Measurements from ENCODE around the gene ARID1B. TPM values are rescaled to one million over a fixed set of nuclear protein-coding genes. Genes with fewer than 3 reads are reported as not detected.

Gene ARID1B
- total and polyA plus RNA-seq, 2 of the 4 experiments (the other 2 are of a cell fraction): 14.5 to 20.1 TPM

GRCh38 chr6:157235600-157236039, 458.4 kb downstream of the ARID1B start:
- no peak overlapping the region for H3K4ac ChIP-seq (ENCODE audit: low read depth, low read length)
- DNase-seq (peak; percentile 33), ATAC-seq (ENCODE audit: low read depth) (peak; percentile 87)
- intact Hi-C loops (cut with micrococcal nuclease): no loop called here
- CTCF ChIA-PET: interaction anchor here (1.0 to 1.9 kb wide), 4 partner anchors 9 to 174 kb away, joined by 3 to 5 read pairs (median 4); no protein-coding TSS in a partner anchor
- POLR2A ChIA-PET (ENCODE audit: unreplicated experiment): no interaction called here
- no peak overlapping the region for H2BK15ac ChIP-seq (ENCODE audit: low read depth, low read length)
- in situ Hi-C loops (cut with MboI; ENCODE audit: low sequenced_read_pairs): no loop called here
- H2BK120ac ChIP-seq (ENCODE audit: low read depth, low read length): no peak overlapping the region
- H3K9me1 ChIP-seq (ENCODE audit: insufficient read depth, low read length): no peaks in the 10 kb centered on the region
- H3K56ac ChIP-seq (ENCODE audit: extremely low read depth, insufficient read depth, low read length): no peak overlapping the region
- H2AK9ac ChIP-seq (replicated peaks; ENCODE audit: low read depth, low read length, poor library complexity): peak overlapping the region; percentile 65
- H2AFZ ChIP-seq (replicated peaks; ENCODE audit: low read length, poor library complexity): peak overlapping the region; percentile 91
- no peak overlapping the region for H2AK5ac ChIP-seq (ENCODE audit: low read depth, low read length)
- H3K9me3 ChIP-seq (ENCODE audit: control insufficient read depth, insufficient read depth, low read length): no peaks in the 10 kb centered on the region
- H3K14ac ChIP-seq (replicated peaks; ENCODE audit: low read depth, low read length): no peak overlapping the region
- peaks cover 3% of the 10 kb centered on the region for H3K4me1 ChIP-seq (ENCODE audit: control insufficient read depth, insufficient read depth, low read length)
- TF ChIP-seq, protein P1, sequence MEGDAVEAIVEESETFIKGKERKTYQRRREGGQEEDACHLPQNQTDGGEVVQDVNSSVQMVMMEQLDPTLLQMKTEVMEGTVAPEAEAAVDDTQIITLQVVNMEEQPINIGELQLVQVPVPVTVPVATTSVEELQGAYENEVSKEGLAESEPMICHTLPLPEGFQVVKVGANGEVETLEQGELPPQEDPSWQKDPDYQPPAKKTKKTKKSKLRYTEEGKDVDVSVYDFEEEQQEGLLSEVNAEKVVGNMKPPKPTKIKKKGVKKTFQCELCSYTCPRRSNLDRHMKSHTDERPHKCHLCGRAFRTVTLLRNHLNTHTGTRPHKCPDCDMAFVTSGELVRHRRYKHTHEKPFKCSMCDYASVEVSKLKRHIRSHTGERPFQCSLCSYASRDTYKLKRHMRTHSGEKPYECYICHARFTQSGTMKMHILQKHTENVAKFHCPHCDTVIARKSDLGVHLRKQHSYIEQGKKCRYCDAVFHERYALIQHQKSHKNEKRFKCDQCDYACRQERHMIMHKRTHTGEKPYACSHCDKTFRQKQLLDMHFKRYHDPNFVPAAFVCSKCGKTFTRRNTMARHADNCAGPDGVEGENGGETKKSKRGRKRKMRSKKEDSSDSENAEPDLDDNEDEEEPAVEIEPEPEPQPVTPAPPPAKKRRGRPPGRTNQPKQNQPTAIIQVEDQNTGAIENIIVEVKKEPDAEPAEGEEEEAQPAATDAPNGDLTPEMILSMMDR (conservative IDR thresholded peaks at IDR 0.05; ENCODE audit: low read depth, low read length): peak; percentile 58
- TF ChIP-seq CHD1 (IDR thresholded peaks at IDR 0.05; ENCODE audit: low read depth, low read length) (no peak), ELK1 (IDR thresholded peaks at IDR 0.05; ENCODE audit: borderline replicate concordance, low read depth, low read length) (no peak), CEBPB (IDR thresholded peaks at IDR 0.05; ENCODE audit: low read depth, low read length) (no peak), RAD21 (IDR thresholded peaks at IDR 0.05; ENCODE audit: low read length) (peak; percentile 34; the same call in 1 of the 2 replicates), MAZ (IDR thresholded peaks at IDR 0.05; ENCODE audit: borderline replicate concordance, low read depth, low read length) (peak; percentile 29; the same call in 1 of the 2 replicates), FOS (IDR thresholded peaks at IDR 0.05; ENCODE audit: low read depth, low read length) (no peak), MAFK (IDR thresholded peaks at IDR 0.05; ENCODE audit: low read depth, low read length) (no peak), POLR2A (IDR thresholded peaks at IDR 0.05; ENCODE audit: low read depth, low read length) (no peak), BHLHE40 (IDR thresholded peaks at IDR 0.05; ENCODE audit: low read depth, low read length) (0 out of 2 replicates have a peak, but pooled peaks have one; percentile 6), RFX5 (IDR thresholded peaks at IDR 0.05; ENCODE audit: low read depth, low read length) (no peak), SMC3 (IDR thresholded peaks at IDR 0.05; ENCODE audit: low read depth, low read length) (no peak), RCOR1 (IDR thresholded peaks at IDR 0.05; ENCODE audit: insufficient replicate concordance, low read length) (no peak), NFE2L2 (IDR thresholded peaks at IDR 0.05; ENCODE audit: low read depth, low read length) (no peak), MXI1 (IDR thresholded peaks at IDR 0.05; ENCODE audit: borderline replicate concordance, low read depth, low read length) (no peak)
- TF ChIP-seq, protein P2, sequence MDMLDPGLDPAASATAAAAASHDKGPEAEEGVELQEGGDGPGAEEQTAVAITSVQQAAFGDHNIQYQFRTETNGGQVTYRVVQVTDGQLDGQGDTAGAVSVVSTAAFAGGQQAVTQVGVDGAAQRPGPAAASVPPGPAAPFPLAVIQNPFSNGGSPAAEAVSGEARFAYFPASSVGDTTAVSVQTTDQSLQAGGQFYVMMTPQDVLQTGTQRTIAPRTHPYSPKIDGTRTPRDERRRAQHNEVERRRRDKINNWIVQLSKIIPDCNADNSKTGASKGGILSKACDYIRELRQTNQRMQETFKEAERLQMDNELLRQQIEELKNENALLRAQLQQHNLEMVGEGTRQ (IDR thresholded peaks at IDR 0.05; ENCODE audit: low read depth, low read length): no peak
- H4K8ac ChIP-seq (ENCODE audit: low read depth in 2 of 2, low read length in 2 of 2): no peak overlapping the region
- no peak overlapping the region for H3K27ac ChIP-seq (ENCODE audit: insufficient read depth, low read length)
- dilution Hi-C loops (cut with HindIII; ENCODE audit: low sequenced_read_pairs, unreplicated experiment): no loop called here
- H2BK5ac ChIP-seq (ENCODE audit: low read depth, low read length, poor library complexity, severe bottlenecking): no peak overlapping the region
- H3K36me3 ChIP-seq (ENCODE audit: control insufficient read depth, insufficient read depth, low read length): no peaks in the 10 kb centered on the region
- no TSS peak for BruUV-seq (replicated peaks)
- 20% methylated on average over 1 of the region's 28 CpGs; no CpG with 5 or more reads in 1 of the 2 experiments for WGBS, 2 experiments (ENCODE audit: extremely low coverage in 2 of 2, insufficient read length in 1 of 2)
- peak overlapping the region; percentile 80 for H3K4me2 ChIP-seq (ENCODE audit: low read depth, low read length)
- H3K9ac ChIP-seq (ENCODE audit: low read depth, low read length): no peak overlapping the region
- H4K20me1 ChIP-seq (ENCODE audit: insufficient read depth, low read length): no peaks in the 10 kb centered on the region
- no peak overlapping the region for H3K18ac ChIP-seq (ENCODE audit: low read depth, low read length)
- H2BK20ac ChIP-seq (ENCODE audit: low read depth, low read length): no peak overlapping the region
- peaks cover 44% of the 10 kb centered on the region for H3K27me3 ChIP-seq (ENCODE audit: control insufficient read depth, insufficient read depth, low read length)
- H3K4me3 ChIP-seq (ENCODE audit: insufficient read depth, low read depth, low read length): peak overlapping the region; percentile 40
- no peak overlapping the region for H4K91ac ChIP-seq (ENCODE audit: insufficient read depth, low read depth, low read length)
- H3K23ac ChIP-seq (ENCODE audit: low read depth, low read length): no peak overlapping the region
- no peaks in the 10 kb centered on the region for H3K79me1 ChIP-seq (ENCODE audit: low read depth in 1 of 2, low read length in 2 of 2)
- H4K5ac ChIP-seq (ENCODE audit: low read depth, low read length): no peak overlapping the region

Measured in IMR-90 (cell line).